H1 (cell line): ENCODE measurements around the gene TSHZ2. TPM values are rescaled to one million over a fixed set of nuclear protein-coding genes. Genes with fewer than 3 reads are reported as not detected.

Source experiments
- CTCF ChIA-PET: fragments of 300-600 bp; sonication (Branson Sonifier 250); formaldehyde crosslinking; loops from one replicate; lab custom pipeline; 2021; ENCODE audit not compliant: partially characterized antibody; lab: Charles Lee
- POLR2A ChIA-PET: fragments of 300-600 bp; sonication (Branson Sonifier 250); formaldehyde crosslinking; loops from one replicate; lab custom pipeline; 2021; ENCODE audit warnings: inconsistent platforms; ENCODE audit not compliant: partially characterized antibody; lab: Charles Lee
- DNase-seq, 2 experiments: peaks; one replicate each; pipeline versions ENCODE4 v3.0.0 to v3.0.0-alpha.2; 2010 to 2022; ENCODE audit warnings: low spot score in 2 of 2, low read depth in 1 of 2, mixed read lengths in 1 of 2
- FAIRE-seq: peaks from 2 replicates; lab custom pipeline; 2011; peaks lifted over from hg19 to GRCh38; lab: Jason Lieb, UNC
- H2AFZ ChIP-seq: 2 replicates; pipeline ENCODE4 v1.8.1; 2012; ENCODE audit warnings: low read length, inconsistent platforms
- H2AK5ac ChIP-seq: 2 replicates; pipeline ENCODE4 v1.6.1; 2013; ENCODE audit warnings: low read depth, low read length
- H2BK120ac ChIP-seq: replicated peaks from 2 replicates; pipeline ENCODE3; 2013; ENCODE audit warnings: low read depth, low read length, inconsistent platforms
- H2BK12ac ChIP-seq: 2 replicates; pipeline ENCODE4 v1.6.1; 2013; ENCODE audit warnings: low read depth, low read length
- H2BK15ac ChIP-seq: 2 replicates; pipeline ENCODE4 v1.6.1; 2013; ENCODE audit warnings: low read length
- H2BK20ac ChIP-seq: 2 replicates; pipeline ENCODE4 v1.6.1; 2013; ENCODE audit warnings: low read length
- H2BK5ac ChIP-seq: 2 replicates; pipeline ENCODE4 v1.6.1; 2013; ENCODE audit warnings: low read depth, low read length
- H3K14ac ChIP-seq: 2 replicates; pipeline ENCODE4 v1.6.1; 2013; ENCODE audit warnings: inconsistent platforms; ENCODE audit not compliant: insufficient read length
- H3K18ac ChIP-seq: 2 replicates; pipeline ENCODE4 v1.6.1; 2013; ENCODE audit warnings: low read length; ENCODE audit errors: extremely low read depth
- H3K23ac ChIP-seq: 2 replicates; pipeline ENCODE4 v1.6.1; 2013; ENCODE audit warnings: inconsistent platforms; ENCODE audit not compliant: insufficient read length
- H3K23me2 ChIP-seq: 2 replicates; pipeline ENCODE4 v1.6.1; 2013; ENCODE audit warnings: low read depth, low read length
- H3K27ac ChIP-seq: 2 replicates; pipeline ENCODE4 v1.6.1; 2011; ENCODE audit warnings: low read depth, low read length, inconsistent platforms
- H3K27me3 ChIP-seq, 4 experiments: replicated peaks in 1 of 4; 1 replicate in 1 of 4; 2 replicates in 3 of 4; pipeline versions ENCODE4 v1.6.1 to v1.8.1; 2011 to 2013; ENCODE audit warnings: low read length in 3 of 4, mild to moderate bottlenecking in 3 of 4, inconsistent platforms in 2 of 4, mixed read lengths in 2 of 4, moderate library complexity in 1 of 4; ENCODE audit not compliant: control insufficient read depth in 3 of 4, insufficient read depth in 3 of 4; ENCODE audit errors: extremely low read depth in 1 of 4
- H3K36me3 ChIP-seq, 4 experiments: 2 replicates each; pipeline versions ENCODE4 v1.6.1 to v1.8.1; 2011 to 2013; ENCODE audit warnings: mild to moderate bottlenecking in 4 of 4, low read length in 3 of 4, moderate library complexity in 2 of 4, control low read depth in 1 of 4, inconsistent platforms in 1 of 4; ENCODE audit not compliant: insufficient read depth in 4 of 4, control insufficient read depth in 2 of 4
- H3K4ac ChIP-seq: replicated peaks from 2 replicates; pipeline ENCODE3; 2013; ENCODE audit warnings: low read length, low read depth, mixed read lengths, inconsistent platforms; ENCODE audit not compliant: insufficient read length
- H3K4me1 ChIP-seq, 4 experiments: replicated peaks in 1 of 4; 1 replicate in 1 of 4; 2 replicates in 3 of 4; pipeline versions ENCODE4 v1.6.1 to v1.8.1; 2011 to 2013; ENCODE audit warnings: low read length in 3 of 4, inconsistent platforms in 2 of 4, mixed read lengths in 1 of 4; ENCODE audit not compliant: insufficient read depth in 4 of 4, control insufficient read depth in 3 of 4
- H3K4me2 ChIP-seq, 2 experiments: 2 replicates each; pipeline versions ENCODE4 v1.6.1 to v1.8.1; 2011 to 2013; ENCODE audit warnings: low read depth in 2 of 2, low read length in 2 of 2, control low read depth in 1 of 2, inconsistent platforms in 1 of 2, mild to moderate bottlenecking in 1 of 2; ENCODE audit not compliant: insufficient read depth in 1 of 2
- H3K4me3 ChIP-seq, 4 experiments: fragments of 200-600, 300-600 bp in 1 of 4; sonication (generic), shearing (Covaris generic), sonication (Bioruptor Twin) in 1 of 4; 2 replicates each; pipeline versions ENCODE4 v1.5.1 to v1.8.1; 2011 to 2016; ENCODE audit warnings: low read length in 4 of 4, low read depth in 3 of 4, control low read depth in 2 of 4, inconsistent platforms in 2 of 4, mild to moderate bottlenecking in 2 of 4, mixed read lengths in 1 of 4, moderate library complexity in 1 of 4; ENCODE audit not compliant: insufficient read depth in 2 of 4; ENCODE audit errors: extremely low read depth in 1 of 4
- H3K56ac ChIP-seq: replicated peaks from 2 replicates; pipeline ENCODE3; 2013; ENCODE audit warnings: low read depth, mild to moderate bottlenecking, mixed read lengths, low read length, inconsistent platforms; ENCODE audit not compliant: insufficient read length
- H3K79me1 ChIP-seq: 2 replicates; pipeline ENCODE4 v1.6.1; 2013; ENCODE audit warnings: low read depth, low read length, control low read depth
- H3K79me2 ChIP-seq, 2 experiments: 2 replicates each; pipeline versions ENCODE4 v1.6.1 to v1.8.1; 2012 to 2013; ENCODE audit warnings: low read length in 2 of 2, mild to moderate bottlenecking in 2 of 2, inconsistent platforms in 1 of 2; ENCODE audit not compliant: insufficient read depth in 2 of 2, control insufficient read depth in 1 of 2
- H3K9ac ChIP-seq, 4 experiments: replicated peaks in 1 of 4; 1 replicate in 1 of 4; 2 replicates in 3 of 4; pipeline versions ENCODE4 v1.6.1 to v1.8.1; 2011 to 2013; ENCODE audit warnings: low read depth in 3 of 4, low read length in 3 of 4, control low read depth in 2 of 4, mild to moderate bottlenecking in 2 of 4, moderate library complexity in 2 of 4, inconsistent platforms in 1 of 4; ENCODE audit errors: extremely low read depth in 1 of 4
- H3K9me3 ChIP-seq, 2 experiments: 2 replicates each; pipeline versions ENCODE4 v1.6.1 to v1.8.1; 2012 to 2013; ENCODE audit warnings: mild to moderate bottlenecking in 2 of 2, moderate library complexity in 2 of 2, control low read depth in 1 of 2, inconsistent platforms in 1 of 2, low read depth in 1 of 2, low read length in 1 of 2, mixed read lengths in 1 of 2; ENCODE audit not compliant: insufficient read depth in 2 of 2
- H4K20me1 ChIP-seq, 2 experiments: replicated peaks in 1 of 2; 2 replicates each; pipeline versions ENCODE3 to v1.8.1; 2011 to 2013; ENCODE audit warnings: inconsistent platforms in 2 of 2, low read length in 2 of 2, mild to moderate bottlenecking in 1 of 2; ENCODE audit not compliant: insufficient read depth in 2 of 2, control insufficient read depth in 1 of 2
- H4K5ac ChIP-seq: 2 replicates; pipeline ENCODE4 v1.6.1; 2013; ENCODE audit warnings: low read length, low read depth, mixed read lengths, inconsistent platforms; ENCODE audit not compliant: insufficient read length
- H4K8ac ChIP-seq: 2 replicates; pipeline ENCODE4 v1.8.0; 2013; ENCODE audit warnings: mild to moderate bottlenecking, moderate library complexity, low read length, inconsistent platforms; ENCODE audit not compliant: insufficient read depth; ENCODE audit errors: extremely low read depth
- H4K91ac ChIP-seq: replicated peaks from 2 replicates; pipeline ENCODE3; 2013; ENCODE audit warnings: low read length, mixed read lengths, inconsistent platforms; ENCODE audit not compliant: insufficient read length
- CBX5 ChIP-seq: fragments of 300-800, 300-1000 bp; sonication (generic); IDR thresholded peaks from 2 replicates; pipeline ENCODE4 v1.7.1; 2016; ENCODE audit warnings: antibody characterized with exemption, low read length, low read depth
- CBX8 ChIP-seq: fragments of 300-800, 300-1000 bp; sonication (generic); IDR thresholded peaks from 2 replicates; pipeline ENCODE4 v1.7.1; 2016; ENCODE audit warnings: low read depth, low read length, borderline replicate concordance
- HDAC2 ChIP-seq, 2 experiments: fragments of 300-600 bp in 1 of 2; sonication (generic) in 1 of 2; IDR thresholded peaks; 2 replicates each; pipeline ENCODE4 v1.6.1; 2011 to 2012; ENCODE audit warnings: low read depth in 2 of 2, low read length in 2 of 2, mild to moderate bottlenecking in 2 of 2, moderate library complexity in 2 of 2, borderline replicate concordance in 1 of 2, inconsistent platforms in 1 of 2
- WGBS, 2 experiments: shearing (Covaris generic) in 1 of 2; methylation state at CpG; one replicate each; pipeline versions ENCODE4 v1.1.6 to v1.1.7; 2013 to 2015; ENCODE audit warnings: low lambda C conversion rate in 2 of 2, mixed read lengths in 2 of 2, inconsistent platforms in 1 of 2, low coverage in 1 of 2, missing lambda C conversion rate in 1 of 2; ENCODE audit not compliant: insufficient replicate concordance in 2 of 2, insufficient coverage in 1 of 2, insufficient read length in 1 of 2; ENCODE audit errors: extremely low coverage in 1 of 2, missing lambda C conversion rate in 1 of 2; 5-methylcytosine and 5-hydroxymethylcytosine counted together
- polyA plus RNA-seq, 7 experiments: library from polyadenylated mRNA; depleted of rRNA in 3 of 7; stranded (reverse) in 5 of 7; unstranded in 2 of 7; fragments of >200 nt in 5 of 7; fragments of 200-250 nt in 2 of 7; gene quantifications; 1 replicate in 5 of 7; 2 replicates in 1 of 7; 4 replicates in 1 of 7; pipeline versions ENCODE4 v1.2.1 to v1.2.3, GENCODE V29; 2011 to 2013; ENCODE audit warnings: missing spikeins in 2 of 7, mixed read lengths in 2 of 7
- total RNA-seq: library from RNA; stranded (reverse); fragmentation: NEBNext Ultra II Directional; extraction: Animal tissue kit (Norgen Biotek cat#: 25700); gene quantifications from 2 replicates; pipeline ENCODE4 v1.2.1, GENCODE V29; 2021

Gene TSHZ2
- total and polyA plus RNA-seq, 2 of the 8 experiments (the other 6 are each of a cell fraction or from before 2014, with no cell fraction given): 0.14 to 0.30 TPM

GRCh38 chr20:53369871-53370270 lies 397.7 kb downstream of the TSHZ2 start:
- Histone ChIP-seq H3K4ac (no peak overlapping the region), H2BK120ac (no peak overlapping the region), H3K27me3 (no peaks in the 10 kb centered on the region), H3K4me1 (no peaks in the 10 kb centered on the region), H4K91ac (no peak overlapping the region), H3K4me3 (no peak overlapping the region), H3K9me3 (no peaks in the 10 kb centered on the region), H3K23ac (no peak overlapping the region), H2BK12ac (no peak overlapping the region), H3K4me2 (no peak overlapping the region), H3K23me2 (no peaks in the 10 kb centered on the region), H2BK20ac (no peak overlapping the region), H2BK5ac (no peak overlapping the region), H2BK15ac (no peak overlapping the region), H4K20me1 (no peaks in the 10 kb centered on the region), H2AFZ (no peak overlapping the region), H3K14ac (no peak overlapping the region), H3K79me2 (no peaks in the 10 kb centered on the region), H4K8ac (no peak overlapping the region), H3K27ac (no peak overlapping the region), H3K56ac (no peak overlapping the region), H3K36me3 (no peaks in the 10 kb centered on the region), H4K5ac (no peak overlapping the region), H3K79me1 (no peaks in the 10 kb centered on the region), H2AK5ac (no peak overlapping the region), H3K9ac (no peak overlapping the region), H3K18ac (no peak overlapping the region)
- 90% methylated on average over 7 of the region's 7 CpGs; no CpG with 5 or more reads in 1 of the 2 experiments for WGBS, 2 experiments
- DNase-seq (no peak), FAIRE-seq (no peak)
- ChIA-PET CTCF (interaction anchor here (0.6 kb wide), 1 partner anchor 103 kb away, joined by 3 read pairs; no protein-coding TSS in a partner anchor), POLR2A (interaction anchor here (0.6 kb wide), 1 partner anchor 438 kb away, joined by 5 read pairs; no protein-coding TSS in a partner anchor)
- no peak for TF ChIP-seq CBX8
- no peak for TF ChIP-seq CBX5
- no peak for TF ChIP-seq HDAC2 (IDR thresholded peaks at IDR 0.05; ENCODE audit: borderline replicate concordance in 1 of 2, low read depth in 2 of 2, low read length in 2 of 2)
